Endodermal cell (in vitro differentiated cells): ENCODE data around the gene NFAT5. TPM values are rescaled to one million over a fixed set of nuclear protein-coding genes. Genes with fewer than 3 reads are reported as not detected.

Experiments used
- DNase-seq: peaks from one replicate; pipeline ENCODE4 v3.0.0-alpha.2; 2017
- H3K27ac ChIP-seq: 2 replicates; pipeline ENCODE4 v1.5.1; 2013; ENCODE audit warnings: mild to moderate bottlenecking, low read depth, low read length, moderate library complexity
- H3K27me3 ChIP-seq: 2 replicates; pipeline ENCODE4 v1.6.1; 2013; ENCODE audit warnings: mild to moderate bottlenecking, low read length, moderate library complexity; ENCODE audit not compliant: insufficient read depth, control insufficient read depth, poor library complexity, severe bottlenecking
- H3K36me3 ChIP-seq: 2 replicates; pipeline ENCODE4 v1.7.0; 2013; ENCODE audit warnings: mild to moderate bottlenecking, low read length, moderate library complexity; ENCODE audit not compliant: control insufficient read depth, insufficient read depth
- H3K4me1 ChIP-seq: one replicate; pipeline ENCODE4 v1.7.0; 2013; ENCODE audit warnings: low read length; ENCODE audit not compliant: control insufficient read depth, insufficient read depth
- H3K4me3 ChIP-seq: 2 replicates; pipeline ENCODE4 v1.5.1; 2013; ENCODE audit warnings: mild to moderate bottlenecking, low read length, moderate library complexity
- H3K9ac ChIP-seq: 2 replicates; pipeline ENCODE4 v1.6.1; 2013; ENCODE audit warnings: mild to moderate bottlenecking, low read length, moderate library complexity; ENCODE audit not compliant: poor library complexity, severe bottlenecking; ENCODE audit errors: extremely low read depth
- H3K9me3 ChIP-seq: 2 replicates; pipeline ENCODE4 v1.6.1; 2013; ENCODE audit warnings: mild to moderate bottlenecking, low read length, moderate library complexity; ENCODE audit not compliant: control insufficient read depth
- H3K27ac Mint-ChIP-seq: 2 replicates; pipeline ENCODE4 v1.8.0; 2020; ENCODE audit warnings: mixed read lengths
- H3K27me3 Mint-ChIP-seq: 2 replicates; pipeline ENCODE4 v1.8.0; 2021; ENCODE audit warnings: mild to moderate bottlenecking, mixed read lengths; ENCODE audit not compliant: insufficient read depth
- H3K36me3 Mint-ChIP-seq: 2 replicates; pipeline ENCODE4 v1.8.0; 2020; ENCODE audit warnings: low read depth, mixed read lengths
- H3K4me1 Mint-ChIP-seq: 2 replicates; pipeline ENCODE4 v1.8.0; 2020; ENCODE audit warnings: mixed read lengths
- H3K4me3 Mint-ChIP-seq: 2 replicates; pipeline ENCODE4 v1.8.0; 2020; ENCODE audit warnings: mild to moderate bottlenecking, moderate library complexity, mixed read lengths
- H3K9me3 Mint-ChIP-seq: 2 replicates; pipeline ENCODE4 v1.8.0; 2020; ENCODE audit warnings: mild to moderate bottlenecking, mixed read lengths
- CTCF ChIP-seq: fragments of 200-600 bp; sonication (generic); conservative IDR thresholded peaks from 2 replicates; pipeline ENCODE4 v1.5.0; 2021; ENCODE audit warnings: antibody characterized with exemption, mild to moderate bottlenecking
- WGBS, 2 experiments: methylation state at CpG; one replicate each; pipeline versions ENCODE4 v1.1.5 to v1.1.7; 2013; ENCODE audit warnings: missing lambda C conversion rate in 2 of 2, mixed read lengths in 1 of 2; ENCODE audit not compliant: insufficient coverage in 1 of 2, insufficient read length in 1 of 2; 5-methylcytosine and 5-hydroxymethylcytosine counted together
- total RNA-seq, 2 donors: library from RNA; stranded (reverse); fragmentation: NEBNext Ultra II Directional in 1 of 2; extraction: Animal tissue kit (Norgen Biotek cat#: 25700) in 1 of 2; gene quantifications; 2 replicates in 1 of 2; 3 replicates in 1 of 2; pipeline ENCODE4 v1.2.1, GENCODE V29; 2021

The NFAT5 gene
- total RNA-seq, 2 donors from 2014 or later, result 38.8 to 40.3 TPM

GRCh38 chr16:69520800-69521602 lies 44.8 kb upstream of the NFAT5 start:
- 89 to 100% methylated on average over 2 of the region's 3 CpGs for WGBS, 2 experiments
- Histone ChIP-seq H3K9ac (no peak overlapping the region), H3K27me3 (no peaks in the 10 kb centered on the region), H3K4me3 (no peak overlapping the region), H3K27ac (no peak overlapping the region), H3K4me1 (peaks cover 12% of the 10 kb centered on the region), H3K36me3 (no peaks in the 10 kb centered on the region), H3K9me3 (peaks cover 5% of the 10 kb centered on the region)
- Mint-ChIP-seq H3K4me3 (no peak overlapping the region), H3K9me3 (peaks cover 3% of the 10 kb centered on the region), H3K27ac (peak overlapping the region; percentile 24), H3K36me3 (no peaks in the 10 kb centered on the region), H3K27me3 (no peaks in the 10 kb centered on the region), H3K4me1 (peaks cover 33% of the 10 kb centered on the region)
- no peak for TF ChIP-seq CTCF
- DNase-seq, result no peak

- peaks cover 5% of the 10 kb centered on the region for H3K9me3 ChIP-seq
- Mint-ChIP-seq H3K36me3 (no peaks in the 10 kb centered on the region), H3K27me3 (no peaks in the 10 kb centered on the region), H3K4me3 (no peak overlapping the region), H3K27ac (no peak overlapping the region), H3K4me1 (peaks cover 38% of the 10 kb centered on the region), H3K9me3 (no peaks in the 10 kb centered on the region)
- no peak overlapping the region for H3K4me3 ChIP-seq
- H3K27ac ChIP-seq, result no peak overlapping the region
- WGBS, 2 experiments, result 96 to 97% methylated on average over 4 to 5 of the region's 5 CpGs
- H3K36me3 ChIP-seq, result no peaks in the 10 kb centered on the region
- no peak for TF ChIP-seq CTCF
- H3K4me1 ChIP-seq, result peaks cover 12% of the 10 kb centered on the region
- DNase-seq, result no peak
- no peak overlapping the region for H3K9ac ChIP-seq
- H3K27me3 ChIP-seq, result no peaks in the 10 kb centered on the region
These were observed 43.7 kb upstream of the NFAT5 start for GRCh38 chr16:69522041-69522578.

GRCh38 chr16:69522732-69523404 lies 42.9 kb upstream of the NFAT5 start:
- Mint-ChIP-seq H3K36me3 (no peaks in the 10 kb centered on the region), H3K27ac (no peak overlapping the region), H3K27me3 (no peaks in the 10 kb centered on the region), H3K4me3 (no peak overlapping the region), H3K9me3 (no peaks in the 10 kb centered on the region), H3K4me1 (peaks cover 38% of the 10 kb centered on the region)
- Histone ChIP-seq H3K36me3 (no peaks in the 10 kb centered on the region), H3K27ac (no peak overlapping the region), H3K9me3 (peaks cover 5% of the 10 kb centered on the region), H3K4me3 (peak overlapping the region; percentile 0), H3K9ac (no peak overlapping the region), H3K27me3 (no peaks in the 10 kb centered on the region), H3K4me1 (peaks cover 12% of the 10 kb centered on the region)
- no peak for TF ChIP-seq CTCF
- 93 to 96% methylated on average over 7 of the region's 7 CpGs for WGBS, 2 experiments
- DNase-seq, result peak; percentile 67
